Lung microvascular endothelial cell (primary cell): Measurements from ENCODE around the gene DUSP19. TPM values are rescaled to one million over a fixed set of nuclear protein-coding genes. Genes with fewer than 3 reads are reported as not detected.

ENCODE experiments used
- DNase-seq, 2 donors: peaks; one replicate each; pipeline versions ENCODE4 v3.0.0 to v3.0.0-alpha.2; 2010; ENCODE audit warnings: low read depth in 2 of 2
- total RNA-seq: library from RNA; depleted of rRNA; stranded (reverse); fragments of >200 nt; gene quantifications from 2 replicates; pipeline ENCODE4 v1.2.1, GENCODE V29; 2014

DUSP19 gene
- total RNA-seq, 1 donor from 2014 or later, result 3.6 TPM

GRCh38 chr2:183124222-183124956, 45.8 kb downstream of the DUSP19 start, which contains the start of gene NUP35:
Gene NUP35 (plus strand): TSS chr2:183124443. CDS start chr2:183124458, 15 bp downstream.
- peak; percentile 91 to 94 for DNase-seq

GRCh38 chr2:183124957-183125255, 46.4 kb downstream of the DUSP19 start:
- no peak for DNase-seq

GRCh38 chr2:183125659-183126341, 47.3 kb downstream of the DUSP19 start:
- DNase-seq, result no peak

GRCh38 chr2:183126635-183127034, 48.1 kb downstream of the DUSP19 start:
- DNase-seq, result no peak

- no peak for DNase-seq
Measured at GRCh38 chr2:183134016-183134415, 55.5 kb downstream of the DUSP19 start.

GRCh38 chr2:183148955-183149354, 70.4 kb downstream of the DUSP19 start:
- no peak for DNase-seq

GRCh38 chr2:183149489-183149888, 70.9 kb downstream of the DUSP19 start:
- DNase-seq, result no peak

Other genes with a start within 250 kb of the DUSP19 start
- gene FRZB, start 212.1 kb upstream of the DUSP19 start, total RNA-seq, result 0.22 and 0.79 TPM in 2 replicates
- gene NCKAP1, start 40.3 kb upstream of the DUSP19 start, total RNA-seq, result 54.5 and 72.8 TPM in 2 replicates
- gene NUP35, start 45.7 kb downstream of the DUSP19 start, total RNA-seq, result 9.5 and 9.6 TPM in 2 replicates